ENCODE results near the gene COL13A1. TPM values are rescaled to one million over a fixed set of nuclear protein-coding genes. Genes with fewer than 3 reads are reported as not detected.

COL13A1 gene
- total and polyA plus RNA-seq, 2 experiments from 2014 or later, result 5.2 to 8.6 TPM

DNA sequence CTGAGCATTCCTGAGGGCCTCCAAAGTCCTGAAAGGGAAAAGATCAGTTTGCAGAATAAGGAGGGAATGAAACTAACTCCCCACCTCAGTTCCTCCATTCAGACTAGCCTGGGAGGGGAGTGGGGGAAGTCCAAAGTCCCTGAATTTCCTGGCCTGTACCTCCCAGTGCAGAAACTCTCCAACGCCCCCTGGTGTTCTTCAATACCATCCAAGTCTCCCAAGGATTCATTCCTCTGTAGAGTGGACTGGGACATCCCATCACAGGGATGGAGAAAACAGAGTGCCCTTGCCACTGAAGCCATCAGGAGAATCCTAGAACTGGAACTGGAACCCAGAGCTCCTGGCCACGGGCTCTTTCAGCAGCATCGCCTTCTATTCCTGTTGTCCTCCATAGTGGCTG is 1.6 kb upstream of the COL13A1 start:
- Histone ChIP-seq H2AFZ (peak overlapping the region; percentile 89; the same call in 1 of the 2 replicates), H3F3A (replicated peaks; ENCODE audit: low read depth) (peaks cover 2% of the 10 kb centered on the region; the same call in 1 of the 2 replicates)
- H3K4me1 Mint-ChIP-seq, result peaks cover 37% of the 10 kb centered on the region

More for the DNA sequence above, 1.6 kb upstream of the COL13A1 start:
- Histone ChIP-seq H3K27ac (ENCODE audit: low read depth) (no peak overlapping the region), H3K4me2 (peak overlapping the region; percentile 98), H3K79me2 (replicated peaks; ENCODE audit: insufficient read depth) (no peaks in the 10 kb centered on the region; the same call in 1 of the 2 replicates), H3K36me3 (ENCODE audit: insufficient read depth) (no peaks in the 10 kb centered on the region), H3K4me3 (no peak overlapping the region), H3K9me2 (ENCODE audit: insufficient read depth) (no peaks in the 10 kb centered on the region), H3K27me3 (ENCODE audit: insufficient read depth) (peaks cover 33% of the 10 kb centered on the region), H3K4me1 (ENCODE audit: insufficient read depth) (peaks cover 23% of the 10 kb centered on the region), H4K20me1 (replicated peaks; ENCODE audit: insufficient read depth) (no peaks in the 10 kb centered on the region)
- H3K27ac Mint-ChIP-seq, result no peak overlapping the region
- ATAC-seq (peak; percentile 57), DNase-seq (ENCODE audit: low spot score) (peak; percentile 93)
- H3K4me3 Mint-ChIP-seq, result peak overlapping the region; percentile 77; the same call in 1 of the 3 replicates
- peaks cover 9% of the 10 kb centered on the region; the same call in 2 of the 3 replicates for H3K9me3 Mint-ChIP-seq
- H3K36me3 Mint-ChIP-seq (ENCODE audit: low read depth), result no peaks in the 10 kb centered on the region; the same call in 2 of the 3 replicates
- peaks cover 51% of the 10 kb centered on the region for H3K27me3 Mint-ChIP-seq (ENCODE audit: insufficient read depth, low read depth, poor library complexity)
- TF ChIP-seq, protein P1, sequence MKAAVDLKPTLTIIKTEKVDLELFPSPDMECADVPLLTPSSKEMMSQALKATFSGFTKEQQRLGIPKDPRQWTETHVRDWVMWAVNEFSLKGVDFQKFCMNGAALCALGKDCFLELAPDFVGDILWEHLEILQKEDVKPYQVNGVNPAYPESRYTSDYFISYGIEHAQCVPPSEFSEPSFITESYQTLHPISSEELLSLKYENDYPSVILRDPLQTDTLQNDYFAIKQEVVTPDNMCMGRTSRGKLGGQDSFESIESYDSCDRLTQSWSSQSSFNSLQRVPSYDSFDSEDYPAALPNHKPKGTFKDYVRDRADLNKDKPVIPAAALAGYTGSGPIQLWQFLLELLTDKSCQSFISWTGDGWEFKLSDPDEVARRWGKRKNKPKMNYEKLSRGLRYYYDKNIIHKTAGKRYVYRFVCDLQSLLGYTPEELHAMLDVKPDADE (IDR thresholded peaks at IDR 0.05), result no peak
- TF ChIP-seq, protein P2, sequence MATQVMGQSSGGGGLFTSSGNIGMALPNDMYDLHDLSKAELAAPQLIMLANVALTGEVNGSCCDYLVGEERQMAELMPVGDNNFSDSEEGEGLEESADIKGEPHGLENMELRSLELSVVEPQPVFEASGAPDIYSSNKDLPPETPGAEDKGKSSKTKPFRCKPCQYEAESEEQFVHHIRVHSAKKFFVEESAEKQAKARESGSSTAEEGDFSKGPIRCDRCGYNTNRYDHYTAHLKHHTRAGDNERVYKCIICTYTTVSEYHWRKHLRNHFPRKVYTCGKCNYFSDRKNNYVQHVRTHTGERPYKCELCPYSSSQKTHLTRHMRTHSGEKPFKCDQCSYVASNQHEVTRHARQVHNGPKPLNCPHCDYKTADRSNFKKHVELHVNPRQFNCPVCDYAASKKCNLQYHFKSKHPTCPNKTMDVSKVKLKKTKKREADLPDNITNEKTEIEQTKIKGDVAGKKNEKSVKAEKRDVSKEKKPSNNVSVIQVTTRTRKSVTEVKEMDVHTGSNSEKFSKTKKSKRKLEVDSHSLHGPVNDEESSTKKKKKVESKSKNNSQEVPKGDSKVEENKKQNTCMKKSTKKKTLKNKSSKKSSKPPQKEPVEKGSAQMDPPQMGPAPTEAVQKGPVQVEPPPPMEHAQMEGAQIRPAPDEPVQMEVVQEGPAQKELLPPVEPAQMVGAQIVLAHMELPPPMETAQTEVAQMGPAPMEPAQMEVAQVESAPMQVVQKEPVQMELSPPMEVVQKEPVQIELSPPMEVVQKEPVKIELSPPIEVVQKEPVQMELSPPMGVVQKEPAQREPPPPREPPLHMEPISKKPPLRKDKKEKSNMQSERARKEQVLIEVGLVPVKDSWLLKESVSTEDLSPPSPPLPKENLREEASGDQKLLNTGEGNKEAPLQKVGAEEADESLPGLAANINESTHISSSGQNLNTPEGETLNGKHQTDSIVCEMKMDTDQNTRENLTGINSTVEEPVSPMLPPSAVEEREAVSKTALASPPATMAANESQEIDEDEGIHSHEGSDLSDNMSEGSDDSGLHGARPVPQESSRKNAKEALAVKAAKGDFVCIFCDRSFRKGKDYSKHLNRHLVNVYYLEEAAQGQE (IDR thresholded peaks at IDR 0.05; ENCODE audit: unreplicated experiment), result no peak
- TF ChIP-seq, protein P3, sequence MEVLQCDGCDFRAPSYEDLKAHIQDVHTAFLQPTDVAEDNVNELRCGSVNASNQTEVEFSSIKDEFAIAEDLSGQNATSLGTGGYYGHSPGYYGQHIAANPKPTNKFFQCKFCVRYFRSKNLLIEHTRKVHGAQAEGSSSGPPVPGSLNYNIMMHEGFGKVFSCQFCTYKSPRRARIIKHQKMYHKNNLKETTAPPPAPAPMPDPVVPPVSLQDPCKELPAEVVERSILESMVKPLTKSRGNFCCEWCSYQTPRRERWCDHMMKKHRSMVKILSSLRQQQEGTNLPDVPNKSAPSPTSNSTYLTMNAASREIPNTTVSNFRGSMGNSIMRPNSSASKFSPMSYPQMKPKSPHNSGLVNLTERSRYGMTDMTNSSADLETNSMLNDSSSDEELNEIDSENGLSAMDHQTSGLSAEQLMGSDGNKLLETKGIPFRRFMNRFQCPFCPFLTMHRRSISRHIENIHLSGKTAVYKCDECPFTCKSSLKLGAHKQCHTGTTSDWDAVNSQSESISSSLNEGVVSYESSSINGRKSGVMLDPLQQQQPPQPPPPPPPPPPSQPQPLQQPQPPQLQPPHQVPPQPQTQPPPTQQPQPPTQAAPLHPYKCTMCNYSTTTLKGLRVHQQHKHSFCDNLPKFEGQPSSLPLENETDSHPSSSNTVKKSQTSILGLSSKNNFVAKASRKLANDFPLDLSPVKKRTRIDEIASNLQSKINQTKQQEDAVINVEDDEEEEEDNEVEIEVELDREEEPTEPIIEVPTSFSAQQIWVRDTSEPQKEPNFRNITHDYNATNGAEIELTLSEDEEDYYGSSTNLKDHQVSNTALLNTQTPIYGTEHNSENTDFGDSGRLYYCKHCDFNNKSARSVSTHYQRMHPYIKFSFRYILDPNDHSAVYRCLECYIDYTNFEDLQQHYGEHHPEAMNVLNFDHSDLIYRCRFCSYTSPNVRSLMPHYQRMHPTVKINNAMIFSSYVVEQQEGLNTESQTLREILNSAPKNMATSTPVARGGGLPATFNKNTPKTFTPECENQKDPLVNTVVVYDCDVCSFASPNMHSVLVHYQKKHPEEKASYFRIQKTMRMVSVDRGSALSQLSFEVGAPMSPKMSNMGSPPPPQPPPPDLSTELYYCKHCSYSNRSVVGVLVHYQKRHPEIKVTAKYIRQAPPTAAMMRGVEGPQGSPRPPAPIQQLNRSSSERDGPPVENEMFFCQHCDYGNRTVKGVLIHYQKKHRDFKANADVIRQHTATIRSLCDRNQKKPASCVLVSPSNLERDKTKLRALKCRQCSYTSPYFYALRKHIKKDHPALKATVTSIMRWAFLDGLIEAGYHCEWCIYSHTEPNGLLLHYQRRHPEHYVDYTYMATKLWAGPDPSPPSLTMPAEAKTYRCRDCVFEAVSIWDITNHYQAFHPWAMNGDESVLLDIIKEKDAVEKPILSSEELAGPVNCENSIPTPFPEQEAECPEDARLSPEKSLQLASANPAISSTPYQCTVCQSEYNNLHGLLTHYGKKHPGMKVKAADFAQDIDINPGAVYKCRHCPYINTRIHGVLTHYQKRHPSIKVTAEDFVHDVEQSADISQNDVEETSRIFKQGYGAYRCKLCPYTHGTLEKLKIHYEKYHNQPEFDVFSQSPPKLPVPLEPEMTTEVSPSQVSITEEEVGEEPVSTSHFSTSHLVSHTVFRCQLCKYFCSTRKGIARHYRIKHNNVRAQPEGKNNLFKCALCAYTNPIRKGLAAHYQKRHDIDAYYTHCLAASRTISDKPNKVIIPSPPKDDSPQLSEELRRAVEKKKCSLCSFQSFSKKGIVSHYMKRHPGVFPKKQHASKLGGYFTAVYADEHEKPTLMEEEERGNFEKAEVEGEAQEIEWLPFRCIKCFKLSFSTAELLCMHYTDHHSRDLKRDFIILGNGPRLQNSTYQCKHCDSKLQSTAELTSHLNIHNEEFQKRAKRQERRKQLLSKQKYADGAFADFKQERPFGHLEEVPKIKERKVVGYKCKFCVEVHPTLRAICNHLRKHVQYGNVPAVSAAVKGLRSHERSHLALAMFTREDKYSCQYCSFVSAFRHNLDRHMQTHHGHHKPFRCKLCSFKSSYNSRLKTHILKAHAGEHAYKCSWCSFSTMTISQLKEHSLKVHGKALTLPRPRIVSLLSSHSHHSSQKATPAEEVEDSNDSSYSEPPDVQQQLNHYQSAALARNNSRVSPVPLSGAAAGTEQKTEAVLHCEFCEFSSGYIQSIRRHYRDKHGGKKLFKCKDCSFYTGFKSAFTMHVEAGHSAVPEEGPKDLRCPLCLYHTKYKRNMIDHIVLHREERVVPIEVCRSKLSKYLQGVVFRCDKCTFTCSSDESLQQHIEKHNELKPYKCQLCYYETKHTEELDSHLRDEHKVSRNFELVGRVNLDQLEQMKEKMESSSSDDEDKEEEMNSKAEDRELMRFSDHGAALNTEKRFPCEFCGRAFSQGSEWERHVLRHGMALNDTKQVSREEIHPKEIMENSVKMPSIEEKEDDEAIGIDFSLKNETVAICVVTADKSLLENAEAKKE (CRISPR knock-in tag; IDR thresholded peaks at IDR 0.05), result no peak
- TF ChIP-seq EZH2phosphoT487 (IDR thresholded peaks at IDR 0.05; ENCODE audit: unreplicated experiment), result no peak
- TF ChIP-seq JUNB (IDR thresholded peaks at IDR 0.05; ENCODE audit: unreplicated experiment), result no peak
- TF ChIP-seq NANOG (IDR thresholded peaks at IDR 0.05; ENCODE audit: borderline replicate concordance), result no peak
- TF ChIP-seq, protein P4, sequence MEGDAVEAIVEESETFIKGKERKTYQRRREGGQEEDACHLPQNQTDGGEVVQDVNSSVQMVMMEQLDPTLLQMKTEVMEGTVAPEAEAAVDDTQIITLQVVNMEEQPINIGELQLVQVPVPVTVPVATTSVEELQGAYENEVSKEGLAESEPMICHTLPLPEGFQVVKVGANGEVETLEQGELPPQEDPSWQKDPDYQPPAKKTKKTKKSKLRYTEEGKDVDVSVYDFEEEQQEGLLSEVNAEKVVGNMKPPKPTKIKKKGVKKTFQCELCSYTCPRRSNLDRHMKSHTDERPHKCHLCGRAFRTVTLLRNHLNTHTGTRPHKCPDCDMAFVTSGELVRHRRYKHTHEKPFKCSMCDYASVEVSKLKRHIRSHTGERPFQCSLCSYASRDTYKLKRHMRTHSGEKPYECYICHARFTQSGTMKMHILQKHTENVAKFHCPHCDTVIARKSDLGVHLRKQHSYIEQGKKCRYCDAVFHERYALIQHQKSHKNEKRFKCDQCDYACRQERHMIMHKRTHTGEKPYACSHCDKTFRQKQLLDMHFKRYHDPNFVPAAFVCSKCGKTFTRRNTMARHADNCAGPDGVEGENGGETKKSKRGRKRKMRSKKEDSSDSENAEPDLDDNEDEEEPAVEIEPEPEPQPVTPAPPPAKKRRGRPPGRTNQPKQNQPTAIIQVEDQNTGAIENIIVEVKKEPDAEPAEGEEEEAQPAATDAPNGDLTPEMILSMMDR (conservative IDR thresholded peaks at IDR 0.05; ENCODE audit: low read depth in 2 of 2), result peak; percentile 78 to 88
